Caco-2 (cell line): ENCODE data around the gene TNFRSF6B. TPM values are rescaled to one million over a fixed set of nuclear protein-coding genes. Genes with fewer than 3 reads are reported as not detected.

ENCODE experiments used
- BruUV-seq: library from RNA; stranded (reverse); fragments of 400-500 nt; replicated peaks from 2 replicates; lab custom pipeline; 2021; lab: Mats Ljungman, UMichigan
- CTCF ChIA-PET: fragments of 300-600 bp; sonication (Branson Sonifier 250); formaldehyde crosslinking; loops from one replicate; lab custom pipeline; 2022; ENCODE audit warnings: antibody characterized with exemption; lab: Charles Lee
- POLR2A ChIA-PET: fragments of 300-600 bp; sonication (Branson Sonifier 250); formaldehyde crosslinking; loops from one replicate; lab custom pipeline; 2022; ENCODE audit warnings: antibody characterized with exemption; lab: Charles Lee
- DNase-seq, 2 experiments: peaks; one replicate each; pipeline versions ENCODE4 v3.0.0 to v3.0.0-alpha.2; 2020 to 2022
- H3K27me3 ChIP-seq: replicated peaks from 2 replicates; pipeline ENCODE4 v1.6.0; 2011; ENCODE audit warnings: low read length; ENCODE audit not compliant: control insufficient read depth, insufficient read depth
- H3K36me3 ChIP-seq: 2 replicates; pipeline ENCODE4 v1.5.1; 2011; ENCODE audit warnings: low read length; ENCODE audit not compliant: control insufficient read depth, insufficient read depth
- H3K4me1 ChIP-seq: fragments of 250-450 bp; sonication (Bioruptor Pico); 2 replicates; pipeline ENCODE4 v1.5.1; 2020; ENCODE audit warnings: mild to moderate bottlenecking
- H3K4me3 ChIP-seq: 2 replicates; pipeline ENCODE4 v1.5.1; 2011; ENCODE audit warnings: low read depth, mild to moderate bottlenecking, control low read depth, low read length
- H3K9me3 ChIP-seq: fragments of 250-450 bp; sonication (Bioruptor Pico); 2 replicates; pipeline ENCODE4 v1.5.1; 2020; ENCODE audit warnings: mild to moderate bottlenecking, moderate library complexity
- H3K27ac Mint-ChIP-seq: one replicate; pipeline ENCODE4 v1.8.0; 2022; ENCODE audit warnings: mixed read lengths; ENCODE audit not compliant: unreplicated experiment
- H3K27me3 Mint-ChIP-seq: one replicate; pipeline ENCODE4 v1.8.0; 2022; ENCODE audit warnings: mixed read lengths; ENCODE audit not compliant: insufficient read depth, unreplicated experiment
- H3K36me3 Mint-ChIP-seq: one replicate; pipeline ENCODE4 v1.8.0; 2022; ENCODE audit warnings: mild to moderate bottlenecking, mixed read lengths; ENCODE audit not compliant: insufficient read depth, unreplicated experiment
- H3K4me1 Mint-ChIP-seq: one replicate; pipeline ENCODE4 v1.8.0; 2022; ENCODE audit warnings: low read depth, mixed read lengths; ENCODE audit not compliant: unreplicated experiment
- H3K4me3 Mint-ChIP-seq: one replicate; pipeline ENCODE4 v1.8.0; 2022; ENCODE audit warnings: mild to moderate bottlenecking, moderate library complexity, mixed read lengths; ENCODE audit not compliant: unreplicated experiment
- H3K9me3 Mint-ChIP-seq: one replicate; pipeline ENCODE4 v1.8.0; 2022; ENCODE audit warnings: mixed read lengths; ENCODE audit not compliant: unreplicated experiment
- CTCF ChIP-seq, 2 experiments: fragments of 200-600 bp in 1 of 2; IDR thresholded peaks; 1 replicate in 1 of 2; 2 replicates in 1 of 2; pipeline versions ENCODE4 v1.5.1 to v1.8.0; 2011 to 2022; ENCODE audit warnings: antibody characterized with exemption in 1 of 2, control low read depth in 1 of 2, inconsistent platforms in 1 of 2, low read depth in 1 of 2, low read length in 1 of 2, mild to moderate bottlenecking in 1 of 2, moderate library complexity in 1 of 2; ENCODE audit not compliant: insufficient read depth in 1 of 2, severe bottlenecking in 1 of 2, unreplicated experiment in 1 of 2
- intact Hi-C: fragments of 100-400 bp; cut with micrococcal nuclease; formaldehyde crosslinking; loops from one replicate; pipeline ENCODE4 v1.10.0; 2022; ENCODE audit not compliant: unreplicated experiment
- total RNA-seq: library from RNA; stranded (reverse); gene quantifications from 2 replicates; pipeline ENCODE4 v1.2.3, GENCODE V29; 2022

The TNFRSF6B gene
- total RNA-seq, 1 experiment from 2014 or later, result not detected

- H3K27ac Mint-ChIP-seq, result no peak overlapping the region
- no peak for DNase-seq
- ChIA-PET CTCF (interaction anchor here (0.5 kb wide), 1 partner anchor 54 kb away, joined by 3 read pairs; no protein-coding TSS in a partner anchor), POLR2A (no interaction called here)
- intact Hi-C loops, result no loop called here
- no TSS peak for BruUV-seq
- H3K27me3 ChIP-seq, result no peaks in the 10 kb centered on the region
- no peak for TF ChIP-seq CTCF (IDR thresholded peaks at IDR 0.05; ENCODE audit: insufficient read depth in 1 of 2, low read depth in 1 of 2, low read length in 1 of 2, severe bottlenecking in 1 of 2, unreplicated experiment in 1 of 2)
- no peaks in the 10 kb centered on the region for H3K9me3 ChIP-seq
- peaks cover 10% of the 10 kb centered on the region for H3K4me1 ChIP-seq
- no peaks in the 10 kb centered on the region; the same call in 1 of the 2 replicates for H3K36me3 ChIP-seq
- H3K4me3 Mint-ChIP-seq, result no peak overlapping the region
- no peaks in the 10 kb centered on the region for H3K9me3 Mint-ChIP-seq
- H3K27me3 Mint-ChIP-seq, result no peaks in the 10 kb centered on the region
- no peak overlapping the region for H3K4me3 ChIP-seq
- H3K4me1 Mint-ChIP-seq, result peaks cover 15% of the 10 kb centered on the region
- peaks cover 22% of the 10 kb centered on the region for H3K36me3 Mint-ChIP-seq
Observed at GRCh38 chr20:63660622-63661021, 35.8 kb upstream of the TNFRSF6B start.

- CTCF ChIA-PET, result interaction anchor here (0.5 to 1.1 kb wide), 2 partner anchors 54 to 204 kb away, joined by 3 read pairs; partner anchors contain the start of gene TPD52L2
- Histone ChIP-seq H3K9me3 (no peaks in the 10 kb centered on the region), H3K36me3 (no peaks in the 10 kb centered on the region; the same call in 1 of the 2 replicates), H3K4me1 (peaks cover 10% of the 10 kb centered on the region), H3K4me3 (no peak overlapping the region), H3K27me3 (no peaks in the 10 kb centered on the region)
- no peak for TF ChIP-seq CTCF (IDR thresholded peaks at IDR 0.05; ENCODE audit: insufficient read depth in 1 of 2, low read depth in 1 of 2, low read length in 1 of 2, severe bottlenecking in 1 of 2, unreplicated experiment in 1 of 2)
- DNase-seq, result no peak
- BruUV-seq, result no TSS peak
- Mint-ChIP-seq H3K4me3 (no peak overlapping the region), H3K9me3 (no peaks in the 10 kb centered on the region), H3K4me1 (peaks cover 15% of the 10 kb centered on the region), H3K27ac (no peak overlapping the region), H3K36me3 (peaks cover 22% of the 10 kb centered on the region), H3K27me3 (no peaks in the 10 kb centered on the region)
- intact Hi-C loops, result no loop called here
- POLR2A ChIA-PET, result no interaction called here
Observed at GRCh38 chr20:63661108-63661507, 35.3 kb upstream of the TNFRSF6B start.

- Mint-ChIP-seq H3K36me3 (peaks cover 22% of the 10 kb centered on the region), H3K4me3 (no peak overlapping the region), H3K27me3 (no peaks in the 10 kb centered on the region), H3K27ac (no peak overlapping the region), H3K4me1 (peaks cover 15% of the 10 kb centered on the region), H3K9me3 (no peaks in the 10 kb centered on the region)
- intact Hi-C loops, result no loop called here
- peaks cover 10% of the 10 kb centered on the region for H3K4me1 ChIP-seq
- no peaks in the 10 kb centered on the region; the same call in 1 of the 2 replicates for H3K36me3 ChIP-seq
- ChIA-PET CTCF (interaction anchor here (0.6 to 1.1 kb wide), 5 partner anchors 20 to 1425 kb away, joined by 3 to 5 read pairs (median 4); partner anchors contain the start of gene TPD52L2), POLR2A (no interaction called here)
- no TSS peak for BruUV-seq
- DNase-seq, result peak in 1 of 2 experiments; percentile 51
- no peak overlapping the region for H3K4me3 ChIP-seq
- no peaks in the 10 kb centered on the region for H3K27me3 ChIP-seq
- no peaks in the 10 kb centered on the region for H3K9me3 ChIP-seq
- TF ChIP-seq CTCF (IDR thresholded peaks at IDR 0.05; ENCODE audit: insufficient read depth in 1 of 2, low read depth in 1 of 2, low read length in 1 of 2, severe bottlenecking in 1 of 2, unreplicated experiment in 1 of 2), result no peak
Observed at GRCh38 chr20:63661959-63662812, 34.3 kb upstream of the TNFRSF6B start.
